Esophagus muscularis mucosa (tissue), 4 donors: ENCODE results near the gene HADH. TPM values are rescaled to one million over a fixed set of nuclear protein-coding genes. Genes with fewer than 3 reads are reported as not detected.

Experiments used
- DNase-seq: peaks from one replicate; pipeline ENCODE4 v3.0.0-alpha.2; 2017; ENCODE audit errors: extremely low spot score
- H3K27ac ChIP-seq, 4 donors: fragments of 200-600 bp; sonication (generic); replicated peaks in 1 of 4; 1 replicate in 3 of 4; 2 replicates in 1 of 4; pipeline ENCODE4 v1.5.1; 2016 to 2019; ENCODE audit warnings: mild to moderate bottlenecking in 1 of 4
- H3K27me3 ChIP-seq, 4 donors: fragments of 200-600 bp; sonication (generic); one replicate each; pipeline versions ENCODE4 v1.5.1 to v1.6.0; 2016 to 2019
- H3K36me3 ChIP-seq, 4 donors: fragments of 200-600 bp; sonication (generic); one replicate each; pipeline ENCODE4 v1.5.1; 2016 to 2019
- H3K4me1 ChIP-seq, 4 donors: fragments of 200-600 bp; sonication (generic); one replicate each; pipeline ENCODE4 v1.5.1; 2016 to 2019
- H3K4me3 ChIP-seq, 4 donors: fragments of 200-600 bp; sonication (generic); 1 replicate in 2 of 4; 2 replicates in 2 of 4; pipeline ENCODE4 v1.5.1; 2016 to 2019; ENCODE audit warnings: mild to moderate bottlenecking in 4 of 4, moderate library complexity in 1 of 4
- H3K9me3 ChIP-seq, 4 donors: fragments of 200-600 bp; sonication (generic); 1 replicate in 3 of 4; 2 replicates in 1 of 4; pipeline ENCODE4 v1.5.1; 2016 to 2019
- EP300 ChIP-seq: sonication (generic); formaldehyde crosslinking; IDR thresholded peaks from one replicate; pipeline ENCODE4 v1.6.1; 2017; ENCODE audit warnings: antibody characterized with exemption
- POLR2A ChIP-seq: fragments of 450-650 bp; IDR thresholded peaks from one replicate; pipeline ENCODE4 v1.6.1; 2017; ENCODE audit warnings: antibody characterized with exemption, moderate library complexity, mild to moderate bottlenecking, low read depth
- POLR2AphosphoS5 ChIP-seq, 2 donors: sonication (generic); formaldehyde crosslinking; IDR thresholded peaks; one replicate each; pipeline ENCODE4 v1.6.1; 2017; ENCODE audit warnings: antibody characterized with exemption in 2 of 2
- WGBS: methylation state at CpG from one replicate; pipeline ENCODE4 v1.1.5; 2018; 5-methylcytosine and 5-hydroxymethylcytosine counted together
- intact Hi-C: fragments of 100-400 bp; cut with DNase I; formaldehyde crosslinking; loops from one replicate; pipeline ENCODE4 v1.15.1; 2023
- total RNA-seq, 4 donors: library from RNA; depleted of rRNA; stranded (reverse); fragments of >200 nt; gene quantifications; one replicate each; pipeline versions ENCODE4 v1.1.0 to v1.2.1, GENCODE V29; 2016
- TF ChIP-seq, protein P1 (sequence below), 3 experiments: fragments of 200-600 bp in 2 of 3; fragments of 450-650 bp in 1 of 3; sonication (generic) in 2 of 3; IDR thresholded peaks; one replicate each; pipeline ENCODE4 v1.5.1; 2017 to 2019; ENCODE audit warnings: antibody characterized with exemption in 3 of 3, mild to moderate bottlenecking in 2 of 3, moderate library complexity in 1 of 3

Gene HADH
- total RNA-seq, 4 donors from 2014 or later, result 60.8 to 176 (median 108) TPM

DNA sequence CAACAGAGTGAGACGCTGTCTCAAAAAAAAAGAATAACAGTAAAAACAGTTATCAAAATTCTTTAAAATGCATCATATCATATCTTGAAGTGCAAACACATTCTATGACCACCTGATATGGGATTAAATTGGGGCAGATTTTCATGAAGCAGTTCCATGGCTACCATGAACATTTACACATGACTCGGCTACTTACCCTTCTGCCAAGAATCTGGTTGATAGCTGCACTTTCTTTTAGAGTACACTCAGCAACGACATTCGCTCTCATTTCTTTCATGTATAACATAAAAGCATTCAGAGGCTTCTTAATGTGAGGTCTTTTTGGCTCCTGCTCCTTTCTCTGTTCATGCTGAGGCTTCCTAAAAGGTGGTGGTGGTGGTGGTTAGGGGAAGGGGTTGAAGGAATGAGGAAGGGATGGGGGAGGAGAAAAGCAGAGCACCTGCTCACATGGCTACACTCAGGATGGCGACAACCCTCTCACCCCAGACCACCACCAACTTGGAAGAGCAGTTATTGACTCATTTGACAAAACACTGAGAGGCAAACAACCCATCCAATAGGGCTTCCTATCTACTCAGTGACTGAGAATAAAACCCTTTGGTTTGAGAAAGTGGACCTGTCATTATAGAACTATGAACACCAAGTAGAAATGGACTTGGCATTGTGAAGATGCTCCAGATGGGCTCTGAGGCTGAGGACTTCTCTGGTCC is 88.5 kb downstream of the HADH start:
- no peaks in the 10 kb centered on the region for H3K36me3 ChIP-seq
- intact Hi-C loops, result no loop called here
- no peak overlapping the region for H3K27ac ChIP-seq
- H3K4me3 ChIP-seq, result no peak overlapping the region
- H3K9me3 ChIP-seq, result no peaks in the 10 kb centered on the region
- H3K27me3 ChIP-seq, result peaks cover 0 to 7% (median 0%) of the 10 kb centered on the region in 4 donors
- no peak for DNase-seq
- TF ChIP-seq EP300, result no peak
- TF ChIP-seq, protein P1, sequence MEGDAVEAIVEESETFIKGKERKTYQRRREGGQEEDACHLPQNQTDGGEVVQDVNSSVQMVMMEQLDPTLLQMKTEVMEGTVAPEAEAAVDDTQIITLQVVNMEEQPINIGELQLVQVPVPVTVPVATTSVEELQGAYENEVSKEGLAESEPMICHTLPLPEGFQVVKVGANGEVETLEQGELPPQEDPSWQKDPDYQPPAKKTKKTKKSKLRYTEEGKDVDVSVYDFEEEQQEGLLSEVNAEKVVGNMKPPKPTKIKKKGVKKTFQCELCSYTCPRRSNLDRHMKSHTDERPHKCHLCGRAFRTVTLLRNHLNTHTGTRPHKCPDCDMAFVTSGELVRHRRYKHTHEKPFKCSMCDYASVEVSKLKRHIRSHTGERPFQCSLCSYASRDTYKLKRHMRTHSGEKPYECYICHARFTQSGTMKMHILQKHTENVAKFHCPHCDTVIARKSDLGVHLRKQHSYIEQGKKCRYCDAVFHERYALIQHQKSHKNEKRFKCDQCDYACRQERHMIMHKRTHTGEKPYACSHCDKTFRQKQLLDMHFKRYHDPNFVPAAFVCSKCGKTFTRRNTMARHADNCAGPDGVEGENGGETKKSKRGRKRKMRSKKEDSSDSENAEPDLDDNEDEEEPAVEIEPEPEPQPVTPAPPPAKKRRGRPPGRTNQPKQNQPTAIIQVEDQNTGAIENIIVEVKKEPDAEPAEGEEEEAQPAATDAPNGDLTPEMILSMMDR (IDR thresholded peaks at IDR 0.05), result no peak
- TF ChIP-seq POLR2A, result no peak
- no peak for TF ChIP-seq POLR2AphosphoS5 (IDR thresholded peaks at IDR 0.05)
- no peaks in the 10 kb centered on the region for H3K4me1 ChIP-seq
- WGBS, result 69% methylated on average over 5 of the region's 5 CpGs

- WGBS, result 91% methylated on average over 9 of the region's 10 CpGs
- intact Hi-C loops, result no loop called here
- H3K9me3 ChIP-seq, result no peaks in the 10 kb centered on the region
- no peaks in the 10 kb centered on the region for H3K4me1 ChIP-seq
- H3K4me3 ChIP-seq, result no peak overlapping the region
- H3K27me3 ChIP-seq, result peaks cover 0 to 7% (median 0%) of the 10 kb centered on the region in 4 donors
- DNase-seq, result no peak
- H3K27ac ChIP-seq, result no peak overlapping the region
- H3K36me3 ChIP-seq, result no peaks in the 10 kb centered on the region
- TF ChIP-seq, protein P1 (IDR thresholded peaks at IDR 0.05), result no peak
- TF ChIP-seq POLR2AphosphoS5 (IDR thresholded peaks at IDR 0.05) (no peak), POLR2A (no peak)
These were observed 91.1 kb downstream of the HADH start for GRCh38 chr4:108080747-108081146.

DNA sequence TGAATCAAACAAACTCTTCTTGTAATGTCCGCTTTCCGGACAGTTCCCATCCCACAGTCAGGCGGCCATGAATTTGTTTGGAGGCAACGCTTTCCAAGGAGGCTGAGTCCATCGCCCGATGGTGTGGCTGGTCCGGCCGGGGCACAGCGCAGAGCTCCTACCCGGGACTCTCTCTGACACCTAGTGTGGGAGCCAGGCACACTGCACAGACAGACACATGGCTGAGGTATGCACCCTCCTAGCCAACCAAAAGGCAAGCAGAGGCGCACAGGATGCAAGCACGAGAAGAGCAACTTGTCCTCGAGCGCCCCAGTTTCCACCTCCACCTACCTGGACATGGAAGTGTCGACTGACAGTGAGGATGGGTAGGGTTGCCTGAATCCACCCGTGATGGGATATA is 91.6 kb downstream of the HADH start:
- no peaks in the 10 kb centered on the region for H3K36me3 ChIP-seq
- no peak overlapping the region for H3K4me3 ChIP-seq
- WGBS, result 89% methylated on average over 15 of the region's 16 CpGs
- TF ChIP-seq EP300, result no peak
- TF ChIP-seq, protein P1 (IDR thresholded peaks at IDR 0.05), result no peak
- no peak for TF ChIP-seq POLR2AphosphoS5 (IDR thresholded peaks at IDR 0.05)
- no peak for TF ChIP-seq POLR2A
- H3K4me1 ChIP-seq, result no peaks in the 10 kb centered on the region
- no peak for DNase-seq
- intact Hi-C loops, result no loop called here
- H3K27ac ChIP-seq, result no peak overlapping the region
- peaks cover 0 to 7% (median 0%) of the 10 kb centered on the region in 4 donors for H3K27me3 ChIP-seq
- H3K9me3 ChIP-seq, result no peaks in the 10 kb centered on the region

Other genes with a start within 250 kb of the HADH start
- gene SGMS2, start 165.0 kb upstream of the HADH start, total RNA-seq, result 100 to 1,000 TPM; 278 to 487 (median 347) TPM
- gene CYP2U1, start 58.3 kb upstream of the HADH start, total RNA-seq, result 10 to 100 TPM; 17.7 to 36.6 (median 22.9) TPM
- gene LEF1, start 179.0 kb downstream of the HADH start, total RNA-seq, result 1 to 10 TPM in 2 of 4 donors, under 1 TPM in 2; 0.42 to 3.6 (median 1.9) TPM